NCI-H2171 (cell line): ENCODE data around the gene IFNA10.
"Not testable (repeated sequence)": the region's sequence is repeated elsewhere in the genome, so short reads cannot be mapped to it uniquely, and the experiment has no call there.

ENCODE experiments used
- DNase-seq: peaks from one replicate; lab custom pipeline; 2025; lab: John Stamatoyannopoulos, UW

The IFNA10 gene

GRCh38 chr9:21207043-21207442, at the start of gene IFNA10:
IFNA10 (minus strand) TSS chr9:21207143; CDS start chr9:21207097, 46 bp downstream.
- DNase-seq = not testable (repeated sequence)

- no peak for DNase-seq
These were observed 48.7 kb upstream of the IFNA10 start for GRCh38 chr9:21255538-21256212.

DNA sequence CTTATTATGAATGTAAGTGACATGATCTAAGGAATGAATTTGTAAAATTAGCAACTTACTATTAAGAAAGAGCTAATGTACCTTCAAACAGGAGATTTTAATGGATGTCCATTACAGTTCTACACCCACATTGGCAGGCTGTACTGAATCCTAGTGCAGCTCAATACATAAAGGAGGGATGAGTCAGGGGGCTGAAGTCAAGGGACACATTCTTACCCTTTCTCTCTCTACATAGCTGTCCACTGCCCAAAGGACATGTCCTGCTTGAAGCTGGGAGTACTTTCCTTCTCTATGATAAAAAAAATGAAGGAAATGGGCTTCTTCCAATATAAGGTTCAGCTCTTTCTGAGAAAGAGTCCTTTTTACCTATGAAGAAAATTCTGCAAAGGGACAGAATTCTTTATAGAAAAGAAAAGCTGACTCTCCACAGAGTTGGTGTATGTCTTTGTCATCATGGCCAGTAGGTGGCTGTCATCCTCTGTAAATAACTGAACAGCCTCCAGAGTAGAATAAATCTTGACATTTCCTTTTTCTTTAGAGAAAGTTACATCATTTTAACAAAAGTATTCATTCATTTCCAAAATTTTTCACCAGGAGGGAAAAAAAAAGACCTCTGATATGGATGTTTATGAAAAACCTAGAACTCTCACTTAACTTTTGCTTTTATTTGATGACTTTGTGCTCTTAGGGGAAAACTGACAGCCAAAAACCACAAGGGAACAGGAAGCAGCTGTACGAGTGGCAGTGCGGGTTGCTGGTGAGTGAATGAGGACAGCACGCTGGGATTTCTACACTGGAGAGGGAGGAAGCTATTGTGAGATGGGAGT, 46.0 kb upstream of the IFNA10 start:
- DNase-seq = no peak

DNA sequence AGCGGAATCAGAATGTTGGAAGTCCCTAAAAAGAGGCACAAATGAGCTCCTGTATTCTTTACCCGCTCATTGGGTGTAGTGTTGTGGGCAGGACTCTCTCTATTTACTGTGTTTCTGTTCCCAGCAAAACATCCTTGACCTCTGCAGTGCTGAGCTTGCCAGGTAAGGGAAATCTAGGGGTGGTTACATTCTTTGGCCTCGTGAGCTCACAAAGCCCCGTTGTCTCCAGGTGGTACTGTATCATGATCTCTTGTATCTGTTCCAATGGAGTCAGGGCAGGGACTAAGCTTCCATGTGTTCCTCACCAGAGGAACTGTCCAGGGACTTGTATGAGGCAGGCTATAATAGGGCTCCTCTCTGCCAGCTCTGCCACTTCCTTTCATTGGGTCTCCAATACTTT, 44.7 kb upstream of the IFNA10 start:
- DNase-seq = no peak

- no peak for DNase-seq
These were observed 44.2 kb upstream of the IFNA10 start for GRCh38 chr9:21251190-21251589.

GRCh38 chr9:21244836-21245235, 37.9 kb upstream of the IFNA10 start:
- DNase-seq = no peak

GRCh38 chr9:21239911-21240310, 33.0 kb upstream of the IFNA10 start, which contains the start of gene IFNA14:
IFNA14 (minus strand) TSS chr9:21240005; CDS start chr9:21239935, 70 bp downstream.
- no peak for DNase-seq

GRCh38 chr9:21236360-21236714, 29.4 kb upstream of the IFNA10 start:
- not testable (repeated sequence) for DNase-seq

- DNase-seq = not testable (repeated sequence)
These were observed 28.8 kb upstream of the IFNA10 start for GRCh38 chr9:21235468-21236359.

GRCh38 chr9:21234153-21234687, 27.3 kb upstream of the IFNA10 start:
- no peak for DNase-seq

DNA sequence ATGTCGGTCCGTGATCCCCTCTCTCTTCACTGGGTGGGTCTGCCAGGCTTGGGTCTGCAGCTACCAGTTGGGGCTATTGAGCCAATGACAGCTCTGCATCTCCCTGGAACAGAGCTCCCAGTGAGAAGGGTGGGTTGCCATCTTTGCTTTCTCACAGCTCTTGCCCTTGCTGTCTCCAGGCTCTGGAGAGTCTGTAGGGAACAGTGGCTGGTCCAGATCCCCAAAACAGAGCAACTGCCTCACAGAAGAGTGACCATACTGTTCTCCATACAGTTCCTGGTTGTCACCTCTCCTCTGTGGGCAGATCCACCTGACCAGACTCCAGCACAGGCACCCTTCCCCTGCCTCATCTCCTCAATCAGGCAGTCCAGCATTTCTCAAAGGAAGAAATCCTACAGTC, 26.3 kb upstream of the IFNA10 start:
- DNase-seq = no peak

GRCh38 chr9:21228122-21228521, 21.2 kb upstream of the IFNA10 start, which contains the start of gene IFNA17:
IFNA17 (minus strand) TSS chr9:21228222; CDS start chr9:21228173, 49 bp downstream.
- DNase-seq = no peak

DNA sequence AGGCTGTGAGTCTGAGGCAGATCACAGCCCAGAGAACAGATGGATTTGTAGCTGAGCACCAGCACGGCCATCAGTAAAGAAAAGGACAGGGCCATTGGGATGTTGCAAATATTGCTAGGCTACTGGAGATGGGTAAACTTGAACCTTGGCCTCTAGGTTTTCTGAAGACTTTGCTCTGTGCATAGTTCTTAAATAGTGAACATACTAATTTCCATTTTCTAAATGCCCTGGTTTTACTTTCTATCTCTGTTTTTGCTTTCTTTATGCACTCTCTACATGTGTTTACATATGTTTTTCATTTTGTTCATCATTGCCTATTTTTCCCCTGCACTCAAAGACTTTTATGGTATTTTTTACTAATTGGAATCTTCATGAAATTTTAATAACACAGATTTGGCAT, 10.3 kb upstream of the IFNA10 start, which contains the start of gene IFNA16:
IFNA16 (minus strand) TSS at position 101 of the 400 bp plus-strand sequence; CDS start at position 95, 6 bp downstream.
- DNase-seq = not testable (repeated sequence)

GRCh38 chr9:21213411-21214326, 6.7 kb upstream of the IFNA10 start:
- DNase-seq = not testable (repeated sequence)

- DNase-seq = not testable (repeated sequence)
These were observed 5.2 kb upstream of the IFNA10 start for GRCh38 chr9:21212160-21212559.

GRCh38 chr9:21210782-21211181, 3.8 kb upstream of the IFNA10 start:
- DNase-seq = not testable (repeated sequence)

- DNase-seq = no peak
These were observed 3.4 kb upstream of the IFNA10 start for GRCh38 chr9:21210311-21210710.

DNA sequence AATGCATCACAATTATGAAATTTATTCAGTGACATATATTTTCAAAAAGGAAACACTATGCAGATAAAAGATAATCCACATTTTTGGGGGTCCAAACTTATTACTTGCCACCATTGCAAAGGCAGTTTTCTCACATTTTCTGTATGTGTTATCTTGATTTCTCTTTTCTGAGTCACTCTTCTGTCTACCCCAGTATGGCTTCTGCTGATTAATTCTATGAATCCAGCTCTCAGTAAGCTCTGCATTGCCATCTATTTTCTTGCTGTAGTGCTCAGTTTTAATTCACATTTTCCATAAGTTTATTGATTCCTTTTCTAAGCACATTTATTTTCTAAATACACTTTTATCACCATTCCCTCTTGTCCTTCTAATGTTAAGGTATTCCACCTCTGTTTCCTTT, 1.7 kb downstream of the IFNA10 start:
- no peak for DNase-seq

GRCh38 chr9:21202105-21202504, 4.8 kb downstream of the IFNA10 start, which contains the start of gene IFNA7:
IFNA7 (minus strand) TSS chr9:21202205; CDS start chr9:21202165, 40 bp downstream.
- not testable (repeated sequence) for DNase-seq
